Measurements from ENCODE around the gene KCNJ6. TPM values are rescaled to one million over a fixed set of nuclear protein-coding genes. Genes with fewer than 3 reads are reported as not detected.
A peak's percentile ranks its signal among the peaks of the same experiment; 100 is the strongest.

KCNJ6 gene
- total and polyA plus RNA-seq, 5 donors from 2014 or later: not detected

DNA sequence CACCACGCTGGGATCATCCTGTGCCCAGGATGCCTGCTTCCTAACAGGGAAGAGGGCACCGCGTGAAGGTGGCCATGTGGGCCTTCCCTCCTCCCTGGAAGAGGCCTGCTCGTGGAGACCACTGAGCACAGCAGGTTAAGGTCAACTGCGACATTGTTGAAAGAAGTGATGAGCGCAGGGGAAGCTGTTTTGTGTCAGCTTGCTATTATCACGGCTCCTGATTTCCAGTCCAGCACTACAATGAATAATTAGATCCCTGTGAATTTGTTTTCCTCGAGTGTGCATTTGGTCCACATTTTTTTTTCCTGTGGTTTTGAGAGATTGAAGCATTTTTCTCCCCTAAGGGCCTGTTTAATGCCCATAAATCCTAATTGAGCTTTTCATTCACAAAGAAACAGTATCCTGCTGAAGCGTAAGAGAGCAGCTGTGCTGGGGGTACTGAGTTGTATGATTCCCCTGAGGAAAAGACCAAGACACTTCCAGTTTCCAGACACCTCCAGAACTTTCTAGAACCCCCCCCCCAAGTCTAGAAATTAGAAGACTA is 204.9 kb downstream of the KCNJ6 start:
- no peak for DNase-seq
- peaks cover 7% of the 10 kb centered on the region for H3K27me3 Mint-ChIP-seq
- no peaks in the 10 kb centered on the region for H3K9me3 ChIP-seq (ENCODE audit: control insufficient read depth in 2 of 2, low read length in 2 of 2)
- H3K27ac ChIP-seq (ENCODE audit: insufficient read depth, low read length, poor library complexity, severe bottlenecking): no peak overlapping the region
- no peak overlapping the region for H3K27ac Mint-ChIP-seq
- H3K36me3 Mint-ChIP-seq: no peaks in the 10 kb centered on the region
- H3K36me3 ChIP-seq (ENCODE audit: control insufficient read depth, insufficient read depth, low read length): no peaks in the 10 kb centered on the region
- H3K9me3 Mint-ChIP-seq: peaks cover 0 to 3% (median 0%) of the 10 kb centered on the region in 7 donors
- no peaks in the 10 kb centered on the region for H3K4me1 ChIP-seq (ENCODE audit: control insufficient read depth, insufficient read depth, low read length, poor library complexity, severe bottlenecking)
- no peak overlapping the region for H3K4me3 ChIP-seq (ENCODE audit: low read depth, low read length)
- H3K4me1 Mint-ChIP-seq: no peaks in the 10 kb centered on the region
- ATAC-seq (ENCODE audit: low read depth in 2 of 2): no peak
- H3K27me3 ChIP-seq (ENCODE audit: control insufficient read depth, insufficient read depth, low read length): no peaks in the 10 kb centered on the region
- no peak overlapping the region for H3K4me3 Mint-ChIP-seq

DNA sequence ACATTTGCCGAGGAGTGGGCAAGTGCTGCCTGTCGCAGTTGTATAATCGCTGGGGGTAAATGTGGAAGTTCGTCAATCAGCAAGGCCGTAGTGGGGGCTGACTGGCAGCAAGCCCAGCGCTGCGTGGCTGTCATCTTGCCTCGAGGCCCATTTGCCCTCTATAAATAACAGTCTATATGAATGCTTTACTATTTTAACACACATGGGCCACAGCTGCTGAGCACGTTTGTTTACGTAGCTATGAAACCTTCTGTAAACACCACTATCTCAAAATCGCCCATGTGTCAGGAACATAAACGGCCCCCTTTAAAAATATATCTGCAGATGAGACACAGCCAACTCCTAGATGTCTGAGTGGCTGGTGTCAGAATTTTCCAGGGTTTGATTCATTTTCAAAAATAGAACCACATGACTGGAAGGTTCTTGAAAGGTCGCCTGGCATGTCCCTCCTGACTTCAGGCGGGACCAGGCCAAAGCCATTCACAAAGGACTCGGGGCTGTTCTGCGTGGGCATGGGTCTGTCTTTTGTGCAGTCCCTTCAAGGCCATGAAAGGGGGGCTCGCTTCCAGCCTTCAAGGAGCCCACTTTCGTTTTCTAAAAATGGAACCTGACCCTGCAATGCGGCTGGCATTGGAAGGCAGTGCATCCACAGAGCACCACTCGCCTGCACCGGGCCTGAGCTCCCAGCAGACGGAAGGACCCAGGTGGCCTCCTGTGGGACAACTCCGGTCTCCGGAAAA is 205.5 kb downstream of the KCNJ6 start:
- H3K27me3 ChIP-seq (ENCODE audit: control insufficient read depth, insufficient read depth, low read length): no peaks in the 10 kb centered on the region
- DNase-seq: no peak
- H3K27ac ChIP-seq (ENCODE audit: insufficient read depth, low read length, poor library complexity, severe bottlenecking): no peak overlapping the region
- Mint-ChIP-seq H3K36me3 (no peaks in the 10 kb centered on the region), H3K27me3 (peaks cover 7% of the 10 kb centered on the region), H3K4me1 (no peaks in the 10 kb centered on the region), H3K4me3 (no peak overlapping the region), H3K9me3 (peaks cover 0 to 3% (median 0%) of the 10 kb centered on the region in 7 donors), H3K27ac (no peak overlapping the region)
- no peak overlapping the region for H3K4me3 ChIP-seq (ENCODE audit: low read depth, low read length)
- no peak for ATAC-seq (ENCODE audit: low read depth in 2 of 2)
- H3K36me3 ChIP-seq (ENCODE audit: control insufficient read depth, insufficient read depth, low read length): no peaks in the 10 kb centered on the region
- H3K4me1 ChIP-seq (ENCODE audit: control insufficient read depth, insufficient read depth, low read length, poor library complexity, severe bottlenecking): no peaks in the 10 kb centered on the region
- H3K9me3 ChIP-seq (ENCODE audit: control insufficient read depth in 2 of 2, low read length in 2 of 2): no peaks in the 10 kb centered on the region

DNA sequence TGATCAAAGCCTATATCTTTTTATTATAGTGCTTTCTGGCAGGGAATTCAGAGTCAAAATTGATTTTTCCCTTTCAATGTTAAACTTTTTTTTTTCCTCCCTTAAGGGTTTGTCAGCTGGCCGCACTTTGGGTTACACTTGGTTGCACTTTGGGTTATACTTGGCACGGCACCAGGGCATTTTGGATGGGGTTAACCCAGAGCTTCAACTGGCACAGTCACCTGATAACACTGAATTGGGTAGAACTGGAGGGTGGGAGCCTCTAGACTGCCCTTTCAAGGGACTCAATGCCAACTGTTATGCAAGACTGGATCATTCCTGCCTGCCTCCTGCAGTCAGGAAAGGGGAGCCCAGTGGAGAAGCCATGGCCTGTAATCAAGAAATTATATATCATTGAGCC is 211.5 kb downstream of the KCNJ6 start:
- DNase-seq (no peak), ATAC-seq (ENCODE audit: low read depth in 2 of 2) (no peak)
- no peaks in the 10 kb centered on the region for H3K4me1 ChIP-seq (ENCODE audit: control insufficient read depth, insufficient read depth, low read length, poor library complexity, severe bottlenecking)
- Mint-ChIP-seq H3K4me1 (no peaks in the 10 kb centered on the region), H3K36me3 (no peaks in the 10 kb centered on the region), H3K27ac (no peak overlapping the region), H3K27me3 (peaks cover under 1% of the 10 kb centered on the region), H3K9me3 (peaks cover 0 to 4% (median 0%) of the 10 kb centered on the region in 7 donors), H3K4me3 (no peak overlapping the region)
- H3K27me3 ChIP-seq (ENCODE audit: control insufficient read depth, insufficient read depth, low read length): no peaks in the 10 kb centered on the region
- no peak overlapping the region for H3K4me3 ChIP-seq (ENCODE audit: low read depth, low read length)
- H3K9me3 ChIP-seq (ENCODE audit: control insufficient read depth in 2 of 2, low read length in 2 of 2): no peaks in the 10 kb centered on the region
- H3K27ac ChIP-seq (ENCODE audit: insufficient read depth, low read length, poor library complexity, severe bottlenecking): no peak overlapping the region
- H3K36me3 ChIP-seq (ENCODE audit: control insufficient read depth, insufficient read depth, low read length): no peaks in the 10 kb centered on the region

DNA sequence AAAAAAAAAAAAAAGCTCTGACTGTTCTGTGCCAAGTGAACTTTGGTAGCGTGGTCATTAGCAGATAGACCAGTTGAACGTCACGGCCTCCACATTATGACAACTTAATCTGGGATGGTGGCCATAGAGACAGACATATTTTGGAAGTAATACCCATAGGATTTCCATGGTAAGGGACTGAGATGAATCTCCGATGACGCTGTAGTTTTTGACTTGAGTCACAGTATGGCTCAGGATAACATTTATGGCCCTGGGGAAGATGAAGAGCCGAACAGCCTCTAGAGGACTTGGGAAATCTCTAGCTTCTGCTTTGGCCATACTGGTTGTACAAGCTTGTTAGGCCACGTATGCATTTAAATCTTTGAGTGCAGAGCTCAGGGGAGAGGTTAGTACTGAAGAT is 214.0 kb downstream of the KCNJ6 start:
- H3K36me3 Mint-ChIP-seq: no peaks in the 10 kb centered on the region
- no peak for DNase-seq
- Histone ChIP-seq H3K27ac (ENCODE audit: insufficient read depth, low read length, poor library complexity, severe bottlenecking) (no peak overlapping the region), H3K9me3 (ENCODE audit: control insufficient read depth in 2 of 2, low read length in 2 of 2) (no peaks in the 10 kb centered on the region), H3K36me3 (ENCODE audit: control insufficient read depth, insufficient read depth, low read length) (no peaks in the 10 kb centered on the region), H3K4me3 (ENCODE audit: low read depth, low read length) (no peak overlapping the region), H3K27me3 (ENCODE audit: control insufficient read depth, insufficient read depth, low read length) (no peaks in the 10 kb centered on the region), H3K4me1 (ENCODE audit: control insufficient read depth, insufficient read depth, low read length, poor library complexity, severe bottlenecking) (no peaks in the 10 kb centered on the region)
- H3K4me1 Mint-ChIP-seq: no peaks in the 10 kb centered on the region
- ATAC-seq (ENCODE audit: low read depth in 2 of 2): no peak
- no peak overlapping the region for H3K4me3 Mint-ChIP-seq
- H3K27me3 Mint-ChIP-seq: no peaks in the 10 kb centered on the region
- no peak overlapping the region for H3K27ac Mint-ChIP-seq
- H3K9me3 Mint-ChIP-seq: peaks cover 0 to 1% (median 0%) of the 10 kb centered on the region in 7 donors

DNA sequence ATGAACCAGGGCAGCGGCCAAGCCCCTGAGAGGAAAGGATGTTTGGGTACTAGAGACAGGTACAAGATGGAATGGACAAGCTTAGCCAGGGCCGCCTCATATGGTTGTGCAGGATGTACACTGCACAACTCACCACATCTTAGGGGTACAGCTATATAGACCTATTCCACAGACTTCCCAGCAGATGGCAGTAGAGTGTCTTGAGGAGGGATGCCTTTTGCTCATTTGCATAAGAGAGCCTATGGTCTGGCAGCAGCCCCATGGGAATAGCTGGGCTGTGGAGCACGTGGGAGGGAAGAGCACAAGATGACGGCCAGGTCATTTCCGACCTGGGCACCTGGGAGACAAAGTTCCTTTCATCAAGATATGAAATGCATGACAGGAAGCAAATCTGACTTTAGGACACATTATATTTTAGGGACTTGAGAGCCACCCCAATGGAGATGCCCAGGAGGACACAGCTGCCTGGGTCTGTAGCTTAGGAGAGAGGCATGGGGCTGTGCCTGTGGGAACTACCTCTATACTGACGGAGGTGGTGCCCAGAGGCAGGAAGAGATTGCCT is 215.5 kb downstream of the KCNJ6 start:
- Histone ChIP-seq H3K9me3 (ENCODE audit: control insufficient read depth in 2 of 2, low read length in 2 of 2) (no peaks in the 10 kb centered on the region), H3K27me3 (ENCODE audit: control insufficient read depth, insufficient read depth, low read length) (peaks cover 3% of the 10 kb centered on the region), H3K36me3 (ENCODE audit: control insufficient read depth, insufficient read depth, low read length) (no peaks in the 10 kb centered on the region), H3K27ac (ENCODE audit: insufficient read depth, low read length, poor library complexity, severe bottlenecking) (no peak overlapping the region), H3K4me3 (ENCODE audit: low read depth, low read length) (no peak overlapping the region), H3K4me1 (ENCODE audit: control insufficient read depth, insufficient read depth, low read length, poor library complexity, severe bottlenecking) (no peaks in the 10 kb centered on the region)
- no peak for ATAC-seq (ENCODE audit: low read depth in 2 of 2)
- H3K4me1 Mint-ChIP-seq: no peaks in the 10 kb centered on the region
- no peak overlapping the region for H3K27ac Mint-ChIP-seq
- H3K27me3 Mint-ChIP-seq: peaks cover under 1% of the 10 kb centered on the region
- H3K36me3 Mint-ChIP-seq: no peaks in the 10 kb centered on the region
- peaks cover 0 to 1% (median 0%) of the 10 kb centered on the region in 7 donors for H3K9me3 Mint-ChIP-seq
- DNase-seq: peak in 1 of 3 donors; percentile 55
- no peak overlapping the region for H3K4me3 Mint-ChIP-seq

DNA sequence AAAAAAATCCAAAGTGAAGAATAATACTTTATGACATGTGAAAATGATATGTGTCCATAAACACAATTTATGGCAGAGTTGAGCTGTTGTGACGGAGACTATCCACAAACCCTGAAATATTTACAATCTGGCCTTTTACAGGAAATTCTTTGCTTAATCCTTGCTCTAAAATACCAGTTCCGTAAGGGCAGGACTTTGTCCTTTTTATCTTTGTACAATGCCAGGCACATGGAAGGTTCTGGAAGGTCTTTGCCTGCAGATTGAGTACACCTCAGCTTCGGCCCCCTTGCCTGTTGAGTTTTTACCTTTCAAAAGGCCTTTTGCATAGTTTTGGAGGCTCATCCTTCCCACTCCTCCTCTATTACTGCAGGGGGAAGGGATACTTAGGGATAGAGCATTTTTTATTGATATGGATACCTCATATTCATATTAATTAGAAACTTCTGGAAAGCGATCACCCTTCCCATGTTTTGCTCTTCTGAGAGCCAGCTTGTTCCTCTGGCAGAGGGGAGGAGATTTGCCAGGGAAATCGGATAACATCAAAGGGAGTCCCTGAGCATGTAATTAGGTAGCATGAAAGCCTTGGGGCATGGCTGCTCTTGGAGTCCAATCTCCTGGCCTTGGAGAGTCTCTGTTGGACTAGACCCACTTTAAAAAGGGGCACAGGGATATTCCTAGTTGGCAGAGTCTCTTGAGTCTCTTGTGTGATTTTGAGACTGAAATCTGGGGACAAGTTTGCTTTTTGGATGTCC is 217.1 kb downstream of the KCNJ6 start:
- no peaks in the 10 kb centered on the region for H3K4me1 ChIP-seq (ENCODE audit: control insufficient read depth, insufficient read depth, low read length, poor library complexity, severe bottlenecking)
- H3K4me3 ChIP-seq (ENCODE audit: low read depth, low read length): no peak overlapping the region
- H3K36me3 ChIP-seq (ENCODE audit: control insufficient read depth, insufficient read depth, low read length): no peaks in the 10 kb centered on the region
- ATAC-seq (ENCODE audit: low read depth in 2 of 2): no peak
- no peak for DNase-seq
- H3K36me3 Mint-ChIP-seq: no peaks in the 10 kb centered on the region
- peaks cover 0 to 3% (median 0%) of the 10 kb centered on the region in 7 donors for H3K9me3 Mint-ChIP-seq
- no peak overlapping the region for H3K4me3 Mint-ChIP-seq
- no peaks in the 10 kb centered on the region for H3K9me3 ChIP-seq (ENCODE audit: control insufficient read depth in 2 of 2, low read length in 2 of 2)
- no peaks in the 10 kb centered on the region for H3K4me1 Mint-ChIP-seq
- H3K27me3 Mint-ChIP-seq: peaks cover 5% of the 10 kb centered on the region
- H3K27ac Mint-ChIP-seq: no peak overlapping the region
- H3K27ac ChIP-seq (ENCODE audit: insufficient read depth, low read length, poor library complexity, severe bottlenecking): no peak overlapping the region
- H3K27me3 ChIP-seq (ENCODE audit: control insufficient read depth, insufficient read depth, low read length): peaks cover 3% of the 10 kb centered on the region

DNA sequence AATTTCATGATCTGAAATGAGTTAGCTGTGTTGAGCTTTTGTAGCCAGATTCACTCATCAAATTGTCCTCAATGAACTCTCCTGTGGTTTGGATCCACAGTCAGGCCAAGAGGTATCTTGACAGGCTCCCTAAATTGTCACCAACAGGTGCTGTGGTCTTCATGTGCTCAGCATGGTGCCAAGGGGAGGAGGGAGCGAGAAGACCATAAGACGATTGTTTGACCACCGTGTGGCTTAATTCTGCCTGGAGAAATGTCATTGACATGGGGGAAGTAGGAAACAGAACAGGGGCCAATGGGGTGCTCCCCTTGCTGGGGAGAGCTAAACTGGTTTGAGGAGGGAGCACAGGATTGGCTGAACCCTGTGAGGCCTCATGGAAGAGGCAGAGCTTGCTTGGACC is 219.3 kb downstream of the KCNJ6 start:
- Histone ChIP-seq H3K9me3 (ENCODE audit: control insufficient read depth in 2 of 2, low read length in 2 of 2) (no peaks in the 10 kb centered on the region), H3K4me1 (ENCODE audit: control insufficient read depth, insufficient read depth, low read length, poor library complexity, severe bottlenecking) (no peaks in the 10 kb centered on the region), H3K27me3 (ENCODE audit: control insufficient read depth, insufficient read depth, low read length) (peaks cover 3% of the 10 kb centered on the region), H3K36me3 (ENCODE audit: control insufficient read depth, insufficient read depth, low read length) (no peaks in the 10 kb centered on the region), H3K27ac (ENCODE audit: insufficient read depth, low read length, poor library complexity, severe bottlenecking) (no peak overlapping the region), H3K4me3 (ENCODE audit: low read depth, low read length) (no peak overlapping the region)
- ATAC-seq (ENCODE audit: low read depth in 2 of 2) (no peak), DNase-seq (no peak)
- no peak overlapping the region for H3K27ac Mint-ChIP-seq
- peaks cover 10% of the 10 kb centered on the region for H3K27me3 Mint-ChIP-seq
- H3K9me3 Mint-ChIP-seq: peaks cover 0 to 3% (median 0%) of the 10 kb centered on the region in 7 donors
- H3K36me3 Mint-ChIP-seq: no peaks in the 10 kb centered on the region
- H3K4me3 Mint-ChIP-seq: no peak overlapping the region
- no peaks in the 10 kb centered on the region for H3K4me1 Mint-ChIP-seq

Data from CD4-positive, CD25-positive, alpha-beta regulatory T cell (primary cell).